ENCODE measurements around the gene SMAD2.

Gene SMAD2

GRCh38 chr18:47817795-47818077 is 112.7 kb downstream of the SMAD2 start:
- TF ChIP-seq CTCF (conservative IDR thresholded peaks at IDR 0.05; ENCODE audit: low read depth, low read length) = no peak
- peak overlapping the region; percentile 1 for H3K4me3 ChIP-seq (ENCODE audit: low read depth, low read length)
- DNase-seq (ENCODE audit: low read depth) = no peak

- DNase-seq (ENCODE audit: low read depth) = peak; percentile 27
- peak overlapping the region; percentile 1 for H3K4me3 ChIP-seq (ENCODE audit: low read depth, low read length)
- no peak for TF ChIP-seq CTCF (conservative IDR thresholded peaks at IDR 0.05; ENCODE audit: low read depth, low read length)
Measured at GRCh38 chr18:47817017-47817794, 113.3 kb downstream of the SMAD2 start.

GRCh38 chr18:47815486-47816270 is 114.8 kb downstream of the SMAD2 start:
- no peak overlapping the region for H3K4me3 ChIP-seq (ENCODE audit: low read depth, low read length)
- TF ChIP-seq CTCF (conservative IDR thresholded peaks at IDR 0.05; ENCODE audit: low read depth, low read length) = no peak
- no peak for DNase-seq (ENCODE audit: low read depth)

- DNase-seq (ENCODE audit: low read depth) = no peak
- H3K4me3 ChIP-seq (ENCODE audit: low read depth, low read length) = no peak overlapping the region
- TF ChIP-seq CTCF (conservative IDR thresholded peaks at IDR 0.05; ENCODE audit: low read depth, low read length) = no peak
Measured at GRCh38 chr18:47809420-47809819, 121.0 kb downstream of the SMAD2 start.

- H3K4me3 ChIP-seq (ENCODE audit: low read depth, low read length) = no peak overlapping the region
- DNase-seq (ENCODE audit: low read depth) = no peak
- TF ChIP-seq CTCF (conservative IDR thresholded peaks at IDR 0.05; ENCODE audit: low read depth, low read length) = no peak
Measured at GRCh38 chr18:47802802-47803201, 127.7 kb downstream of the SMAD2 start.

GRCh38 chr18:47801817-47802216 is 128.6 kb downstream of the SMAD2 start:
- H3K4me3 ChIP-seq (ENCODE audit: low read depth, low read length) = no peak overlapping the region
- no peak for TF ChIP-seq CTCF (conservative IDR thresholded peaks at IDR 0.05; ENCODE audit: low read depth, low read length)

More at GRCh38 chr18:47801817-47802216, 128.6 kb downstream of the SMAD2 start:
- no peak for DNase-seq (ENCODE audit: low read depth)

Data from choroid plexus epithelial cell (primary cell).